Parathyroid adenoma (tissue), 2 donors: Measurements from ENCODE around the gene PKDCC.
A peak's percentile ranks its signal among the peaks of the same experiment; 100 is the strongest.

Source experiments
- H2AFZ ChIP-seq: fragments of 300-600 bp; sonication (generic); one replicate; pipeline ENCODE4 v1.7.0; 2017; ENCODE audit warnings: antibody characterized with exemption, mild to moderate bottlenecking
- H3K27ac ChIP-seq: fragments of 300-600 bp; sonication (generic); one replicate; pipeline ENCODE4 v1.7.0; 2017
- H3K27me3 ChIP-seq: fragments of 300-600 bp; sonication (generic); one replicate; pipeline ENCODE4 v1.7.0; 2017; ENCODE audit warnings: low read length; ENCODE audit not compliant: control insufficient read depth, insufficient read depth
- H3K36me3 ChIP-seq: fragments of 300-600 bp; sonication (generic); one replicate; pipeline ENCODE4 v1.7.0; 2017; ENCODE audit warnings: low read length; ENCODE audit not compliant: control insufficient read depth, insufficient read depth
- H3K4me1 ChIP-seq: fragments of 300-600 bp; sonication (generic); one replicate; pipeline ENCODE4 v1.7.0; 2017; ENCODE audit warnings: control low read depth
- H3K4me2 ChIP-seq: fragments of 300-600 bp; sonication (generic); one replicate; pipeline ENCODE4 v1.7.0; 2017; ENCODE audit warnings: low read length
- H3K4me3 ChIP-seq: fragments of 300-600 bp; sonication (generic); one replicate; pipeline ENCODE4 v1.7.0; 2017; ENCODE audit warnings: low read depth, low read length
- H3K79me2 ChIP-seq: fragments of 300-600 bp; sonication (generic); one replicate; pipeline ENCODE4 v1.7.0; 2017; ENCODE audit warnings: control low read depth
- H3K9ac ChIP-seq: fragments of 300-600 bp; sonication (generic); one replicate; pipeline ENCODE4 v1.7.0; 2017; ENCODE audit warnings: mild to moderate bottlenecking
- H3K9me3 ChIP-seq: fragments of 300-600 bp; sonication (generic); one replicate; pipeline ENCODE4 v1.7.0; 2017; ENCODE audit warnings: low read length; ENCODE audit not compliant: control insufficient read depth
- CTCF ChIP-seq: fragments of 300-600 bp; sonication (generic); IDR thresholded peaks from one replicate; pipeline ENCODE4 v1.7.0; 2017; ENCODE audit warnings: antibody characterized with exemption, mild to moderate bottlenecking
- donor health status: primary hyperparathyroidism.

PKDCC gene

GRCh38 chr2:42094114-42094513 lies 46.3 kb downstream of the PKDCC start:
- no peak overlapping the region for H3K4me2 ChIP-seq
- H2AFZ ChIP-seq, result no peak overlapping the region
- no peaks in the 10 kb centered on the region for H3K79me2 ChIP-seq
- no peak overlapping the region for H3K4me3 ChIP-seq
- no peaks in the 10 kb centered on the region for H3K27me3 ChIP-seq
- H3K27ac ChIP-seq, result no peak overlapping the region
- H3K4me1 ChIP-seq, result peaks cover 7% of the 10 kb centered on the region
- H3K9ac ChIP-seq, result no peak overlapping the region
- H3K36me3 ChIP-seq, result no peaks in the 10 kb centered on the region
- no peak for TF ChIP-seq CTCF
- H3K9me3 ChIP-seq, result no peaks in the 10 kb centered on the region

DNA sequence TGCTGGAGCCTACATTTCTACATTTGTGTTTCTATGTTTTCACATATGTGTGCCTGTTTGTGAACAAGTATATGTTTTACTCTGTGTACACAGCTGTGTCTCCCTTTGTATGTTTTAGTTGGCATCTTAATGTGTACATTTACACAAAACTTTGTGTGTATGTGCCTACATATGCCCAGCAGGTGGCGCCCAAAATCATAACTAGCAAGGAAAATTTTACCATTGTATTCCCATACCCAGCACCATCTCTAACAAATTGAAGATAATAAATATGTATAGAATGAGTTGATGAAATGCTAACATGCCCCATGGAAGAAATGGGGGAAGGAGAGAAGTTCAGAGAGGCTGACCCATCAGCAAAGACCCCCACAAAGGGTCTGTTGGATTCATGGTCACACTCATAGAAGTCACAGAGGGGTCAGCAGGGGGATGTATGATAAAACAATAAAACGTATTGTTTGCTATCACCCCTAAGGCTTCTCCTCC lies 48.1 kb downstream of the PKDCC start:
- TF ChIP-seq CTCF, result peak; percentile 93
- no peak overlapping the region for H3K9ac ChIP-seq

GRCh38 chr2:42096869-42097591 lies 49.2 kb downstream of the PKDCC start:
- Histone ChIP-seq H3K4me2 (no peak overlapping the region), H3K4me1 (peaks cover 15% of the 10 kb centered on the region), H2AFZ (peak overlapping the region; percentile 19), H3K9me3 (no peaks in the 10 kb centered on the region), H3K4me3 (no peak overlapping the region), H3K9ac (no peak overlapping the region), H3K27me3 (no peaks in the 10 kb centered on the region), H3K36me3 (no peaks in the 10 kb centered on the region), H3K27ac (no peak overlapping the region), H3K79me2 (no peaks in the 10 kb centered on the region)
- TF ChIP-seq CTCF, result no peak

More for the DNA sequence above, 48.1 kb downstream of the PKDCC start:
- no peaks in the 10 kb centered on the region for H3K27me3 ChIP-seq
- no peaks in the 10 kb centered on the region for H3K79me2 ChIP-seq
- no peak overlapping the region for H3K4me3 ChIP-seq
- peaks cover 9% of the 10 kb centered on the region for H3K4me1 ChIP-seq
- no peaks in the 10 kb centered on the region for H3K9me3 ChIP-seq
- no peak overlapping the region for H3K27ac ChIP-seq
- no peak overlapping the region for H2AFZ ChIP-seq
- no peak overlapping the region for H3K4me2 ChIP-seq
- H3K36me3 ChIP-seq, result no peaks in the 10 kb centered on the region

DNA sequence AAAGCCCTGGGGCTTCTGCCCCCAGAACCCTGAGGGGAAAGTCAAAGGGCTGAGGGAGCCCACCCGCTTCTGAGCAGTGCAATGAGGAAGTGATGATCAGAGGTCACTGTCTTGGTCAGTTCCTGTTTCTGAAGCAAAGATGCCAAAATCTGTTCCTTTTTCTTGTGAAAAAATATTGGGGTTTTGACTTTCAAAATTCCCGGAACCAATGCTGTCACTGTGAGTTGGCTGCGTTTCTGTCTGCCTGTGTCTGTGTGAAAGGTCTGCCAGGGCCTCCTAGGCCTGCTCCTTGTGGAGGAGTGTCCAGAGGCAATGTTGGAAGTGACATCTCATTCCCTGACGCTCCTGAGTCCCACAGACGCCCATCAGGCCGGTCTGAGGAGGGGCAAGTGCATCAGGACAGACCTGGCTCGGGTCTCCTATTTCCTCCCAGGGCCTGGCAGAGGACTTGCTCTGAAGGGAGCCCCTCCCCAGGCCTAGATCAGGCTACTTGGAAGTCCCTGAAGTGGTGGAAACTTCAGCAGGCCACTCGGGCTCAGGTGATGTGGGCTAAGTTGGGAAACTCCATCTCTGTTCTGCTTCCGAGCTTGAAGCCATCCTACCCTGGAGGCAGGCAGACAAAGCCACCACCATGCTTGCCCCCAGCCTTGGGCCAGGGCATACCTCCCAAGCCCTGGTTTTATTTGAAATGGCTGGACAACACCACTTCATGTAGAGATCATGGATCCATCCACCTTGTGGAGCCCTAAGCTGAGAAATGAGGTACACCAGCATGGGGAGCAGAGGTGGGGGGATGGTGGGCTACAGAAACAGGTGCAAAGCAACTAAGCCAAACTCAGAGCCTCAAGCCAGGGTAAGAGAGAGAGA lies 51.0 kb downstream of the PKDCC start:
- Histone ChIP-seq H3K79me2 (no peaks in the 10 kb centered on the region), H2AFZ (peak overlapping the region; percentile 73), H3K27ac (peak overlapping the region; percentile 64), H3K9ac (no peak overlapping the region), H3K36me3 (no peaks in the 10 kb centered on the region), H3K4me3 (no peak overlapping the region), H3K27me3 (no peaks in the 10 kb centered on the region), H3K4me2 (no peak overlapping the region), H3K9me3 (no peaks in the 10 kb centered on the region), H3K4me1 (peaks cover 21% of the 10 kb centered on the region)
- TF ChIP-seq CTCF, result no peak
